ENCODE data around the gene FGD5.

FGD5 gene

GRCh38 chr3:14858105-14858504 is 39.3 kb downstream of the FGD5 start:
- DNase-seq, result no peak

- no peak for DNase-seq
These were observed 41.1 kb downstream of the FGD5 start for GRCh38 chr3:14859880-14860279.

- no peak for DNase-seq
These were observed 42.3 kb downstream of the FGD5 start for GRCh38 chr3:14861031-14861430.

- no peak for DNase-seq
These were observed 42.9 kb downstream of the FGD5 start for GRCh38 chr3:14861446-14862302.

GRCh38 chr3:14862303-14862660 is 43.5 kb downstream of the FGD5 start:
- no peak for DNase-seq

- no peak for DNase-seq
These were observed 44.0 kb downstream of the FGD5 start for GRCh38 chr3:14862661-14863230.

GRCh38 chr3:14863333-14864100 is 44.8 kb downstream of the FGD5 start:
- no peak for DNase-seq

GRCh38 chr3:14864131-14864530 is 45.4 kb downstream of the FGD5 start:
- no peak for DNase-seq

- no peak for DNase-seq
These were observed 47.9 kb downstream of the FGD5 start for GRCh38 chr3:14866627-14867026.

- no peak for DNase-seq
These were observed 49.3 kb downstream of the FGD5 start for GRCh38 chr3:14867936-14868570.

- DNase-seq, result no peak
These were observed 51.4 kb downstream of the FGD5 start for GRCh38 chr3:14869917-14870782.

- no peak for DNase-seq
These were observed 52.0 kb downstream of the FGD5 start for GRCh38 chr3:14870783-14871060.

- no peak for DNase-seq
These were observed 52.9 kb downstream of the FGD5 start for GRCh38 chr3:14871456-14872200.

- no peak for DNase-seq
These were observed 53.9 kb downstream of the FGD5 start for GRCh38 chr3:14872706-14873105.

GRCh38 chr3:14874784-14875183 is 56.0 kb downstream of the FGD5 start:
- DNase-seq, result no peak

GRCh38 chr3:14875411-14876175 is 56.8 kb downstream of the FGD5 start:
- no peak for DNase-seq

- no peak for DNase-seq
These were observed 58.2 kb downstream of the FGD5 start for GRCh38 chr3:14876921-14877333.

GRCh38 chr3:14877469-14877868 is 58.7 kb downstream of the FGD5 start:
- no peak for DNase-seq

- no peak for DNase-seq
These were observed 60.6 kb downstream of the FGD5 start for GRCh38 chr3:14879211-14879874.

- DNase-seq, result no peak
These were observed 61.8 kb downstream of the FGD5 start for GRCh38 chr3:14880447-14881106.
